Measurements from ENCODE around the gene RABGAP1L.

DNA sequence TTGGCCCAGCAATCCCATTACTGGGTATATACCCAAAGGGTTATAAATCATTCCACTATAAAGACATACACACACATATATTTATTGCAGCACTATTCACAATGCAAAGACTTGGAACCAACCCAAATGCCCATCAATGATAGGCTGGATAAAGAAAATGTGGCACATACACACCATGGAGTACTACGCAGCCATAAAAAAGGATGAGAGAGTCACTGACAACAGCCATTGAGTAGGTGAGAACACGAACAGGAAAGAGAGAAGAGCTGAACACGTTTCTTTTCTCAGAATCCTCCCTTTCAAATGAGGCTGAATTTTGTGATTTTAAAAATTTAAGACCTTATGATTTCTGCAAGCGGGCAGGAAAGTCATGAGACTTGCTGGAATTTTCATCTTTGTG lies 10.1 kb upstream of the RABGAP1L start:
- TF ChIP-seq, protein P1, sequence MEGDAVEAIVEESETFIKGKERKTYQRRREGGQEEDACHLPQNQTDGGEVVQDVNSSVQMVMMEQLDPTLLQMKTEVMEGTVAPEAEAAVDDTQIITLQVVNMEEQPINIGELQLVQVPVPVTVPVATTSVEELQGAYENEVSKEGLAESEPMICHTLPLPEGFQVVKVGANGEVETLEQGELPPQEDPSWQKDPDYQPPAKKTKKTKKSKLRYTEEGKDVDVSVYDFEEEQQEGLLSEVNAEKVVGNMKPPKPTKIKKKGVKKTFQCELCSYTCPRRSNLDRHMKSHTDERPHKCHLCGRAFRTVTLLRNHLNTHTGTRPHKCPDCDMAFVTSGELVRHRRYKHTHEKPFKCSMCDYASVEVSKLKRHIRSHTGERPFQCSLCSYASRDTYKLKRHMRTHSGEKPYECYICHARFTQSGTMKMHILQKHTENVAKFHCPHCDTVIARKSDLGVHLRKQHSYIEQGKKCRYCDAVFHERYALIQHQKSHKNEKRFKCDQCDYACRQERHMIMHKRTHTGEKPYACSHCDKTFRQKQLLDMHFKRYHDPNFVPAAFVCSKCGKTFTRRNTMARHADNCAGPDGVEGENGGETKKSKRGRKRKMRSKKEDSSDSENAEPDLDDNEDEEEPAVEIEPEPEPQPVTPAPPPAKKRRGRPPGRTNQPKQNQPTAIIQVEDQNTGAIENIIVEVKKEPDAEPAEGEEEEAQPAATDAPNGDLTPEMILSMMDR (conservative IDR thresholded peaks at IDR 0.05; ENCODE audit: low read length) = no peak
- no peak for TF ChIP-seq EZH2phosphoT487 (IDR thresholded peaks at IDR 0.05; ENCODE audit: borderline replicate concordance, low read depth, low read length)

Data from OCI-LY7 (cell line).